PC-3 (cell line): ENCODE measurements around the gene TDG. TPM values are rescaled to one million over a fixed set of nuclear protein-coding genes. Genes with fewer than 3 reads are reported as not detected.

ENCODE experiments used
- ATAC-seq: fragments of 200-7000 bp; cut with Tn5 transposase; 2 replicates; pipeline ENCODE4 v1.9.1; 2020; ENCODE audit warnings: mild to moderate bottlenecking, moderate library complexity
- BruUV-seq: library from RNA; stranded (reverse); fragments of 400-500 nt; replicated peaks from 2 replicates; lab custom pipeline; 2021; lab: Mats Ljungman, UMichigan
- CTCF ChIA-PET: fragments of 300-600 bp; sonication (Branson Sonifier 250); formaldehyde crosslinking; loops from one replicate; lab custom pipeline; 2022; ENCODE audit warnings: antibody characterized with exemption; lab: Charles Lee
- POLR2A ChIA-PET: fragments of 300-600 bp; sonication (Branson Sonifier 250); formaldehyde crosslinking; loops from one replicate; lab custom pipeline; 2022; ENCODE audit warnings: antibody characterized with exemption; ENCODE audit not compliant: unreplicated experiment; lab: Charles Lee
- DNase-seq: peaks from one replicate; pipeline ENCODE4 v3.0.0-alpha.2; 2015
- H2AFZ ChIP-seq: fragments of 300-600 bp; sonication (generic); 2 replicates; pipeline ENCODE4 v1.6.0; 2016; ENCODE audit warnings: antibody characterized with exemption, low read length
- H3F3A ChIP-seq: fragments of 300-600 bp; sonication (generic); one replicate; pipeline ENCODE4 v1.6.0; 2017; ENCODE audit warnings: antibody characterized with exemption, low read length, control low read depth, mild to moderate bottlenecking; ENCODE audit not compliant: unreplicated experiment
- H3K27ac ChIP-seq: fragments of 300-600 bp; sonication (generic); 2 replicates; pipeline ENCODE4 v1.5.1; 2016; ENCODE audit warnings: mild to moderate bottlenecking, low read length
- H3K27me3 ChIP-seq: fragments of 300-600 bp; sonication (generic); 2 replicates; pipeline ENCODE4 v1.6.1; 2016; ENCODE audit warnings: low read length, mixed read lengths
- H3K36me3 ChIP-seq: fragments of 300-600 bp; sonication (generic); 2 replicates; pipeline ENCODE4 v1.6.1; 2016; ENCODE audit warnings: low read depth, mixed run types, low read length, mixed read lengths
- H3K4me1 ChIP-seq: fragments of 300-600 bp; sonication (generic); 2 replicates; pipeline ENCODE4 v1.5.1; 2016; ENCODE audit warnings: low read length; ENCODE audit not compliant: insufficient read depth
- H3K4me2 ChIP-seq: fragments of 300-600 bp; sonication (generic); 2 replicates; pipeline ENCODE4 v1.6.0; 2016; ENCODE audit warnings: low read length
- H3K4me3 ChIP-seq: fragments of 300-600 bp; sonication (generic); 2 replicates; pipeline ENCODE4 v1.5.1; 2016; ENCODE audit warnings: mild to moderate bottlenecking, low read length, mixed read lengths
- H3K79me2 ChIP-seq: fragments of 300-600 bp; sonication (generic); 2 replicates; pipeline ENCODE4 v1.6.1; 2017; ENCODE audit warnings: low read length, mixed read lengths
- H3K9ac ChIP-seq: fragments of 300-600 bp; sonication (generic); 2 replicates; pipeline ENCODE4 v1.6.0; 2016; ENCODE audit warnings: mild to moderate bottlenecking, low read length
- H3K9me2 ChIP-seq: fragments of 300-600 bp; sonication (generic); replicated peaks from 2 replicates; pipeline ENCODE4 v1.6.1; 2016; ENCODE audit warnings: mixed run types, low read length, mixed read lengths
- H3K9me3 ChIP-seq: fragments of 300-600 bp; sonication (generic); 2 replicates; pipeline ENCODE4 v1.6.1; 2016; ENCODE audit warnings: low read length, mixed read lengths
- H4K20me1 ChIP-seq: fragments of 300-600 bp; sonication (generic); 2 replicates; pipeline ENCODE4 v1.6.1; 2016; ENCODE audit warnings: low read length, mixed read lengths
- EZH2 ChIP-seq: fragments of 300-600 bp; sonication (generic); IDR thresholded peaks from one replicate; pipeline ENCODE4 v1.6.1; 2017; ENCODE audit warnings: antibody characterized with exemption, mild to moderate bottlenecking, low read length; ENCODE audit not compliant: unreplicated experiment
- EZH2phosphoT487 ChIP-seq: fragments of 300-600 bp; sonication (generic); IDR thresholded peaks from 2 replicates; pipeline ENCODE4 v1.6.1; 2018; ENCODE audit warnings: mild to moderate bottlenecking, antibody characterized with exemption, low read length, borderline replicate concordance
- intact Hi-C: fragments of 100-400 bp; cut with micrococcal nuclease; formaldehyde crosslinking; loops from 2 replicates; pipeline ENCODE4 v1.9.0; 2023
- total RNA-seq: library from RNA; depleted of rRNA; stranded (reverse); fragments of >200 nt; gene quantifications from 2 replicates; pipeline ENCODE4 v1.2.3, GENCODE V29; 2014
- TF ChIP-seq, protein P1 (sequence below): fragments of 300-600 bp; sonication (generic); conservative IDR thresholded peaks from 2 replicates; pipeline ENCODE4 v1.5.1; 2017; ENCODE audit warnings: antibody characterized with exemption, low read depth, mild to moderate bottlenecking, low read length

TDG gene
- total RNA-seq, 1 experiment from 2014 or later: 45.6 TPM

DNA sequence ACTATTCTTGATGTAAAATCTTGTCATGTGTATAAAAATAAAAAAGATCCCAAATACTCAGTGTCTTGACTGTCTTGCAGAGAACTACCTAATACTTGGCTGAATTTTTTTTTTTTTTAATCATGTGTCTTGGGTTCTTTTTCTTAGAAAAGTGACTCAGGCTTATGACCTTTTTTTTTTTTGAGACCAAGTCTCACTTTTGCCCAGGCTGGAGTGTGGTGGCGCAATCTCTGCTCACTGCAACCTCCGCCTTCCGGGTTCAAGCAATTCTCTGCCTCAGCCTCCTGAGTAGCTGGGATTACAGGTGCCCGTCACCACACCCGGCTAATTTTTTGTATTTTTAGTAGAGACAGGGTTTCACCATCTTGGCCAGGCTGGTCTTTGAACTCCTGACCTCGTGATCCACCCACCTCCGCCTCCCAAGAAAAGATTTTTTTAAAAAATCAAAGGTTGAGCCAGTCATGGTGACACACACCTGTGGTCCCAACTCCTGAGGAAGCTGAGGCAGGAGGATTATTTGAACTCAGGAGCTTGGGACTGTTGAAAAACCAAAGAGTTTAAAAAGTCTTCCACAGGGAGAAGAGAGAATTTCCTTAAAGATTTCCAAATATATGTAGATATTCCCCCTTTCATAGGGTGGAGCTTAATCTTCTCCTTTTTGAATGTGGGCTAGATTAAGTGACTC lies 17.7 kb upstream of the TDG start:
- TF ChIP-seq EZH2phosphoT487 (no peak), EZH2 (no peak)
- TF ChIP-seq, protein P1, sequence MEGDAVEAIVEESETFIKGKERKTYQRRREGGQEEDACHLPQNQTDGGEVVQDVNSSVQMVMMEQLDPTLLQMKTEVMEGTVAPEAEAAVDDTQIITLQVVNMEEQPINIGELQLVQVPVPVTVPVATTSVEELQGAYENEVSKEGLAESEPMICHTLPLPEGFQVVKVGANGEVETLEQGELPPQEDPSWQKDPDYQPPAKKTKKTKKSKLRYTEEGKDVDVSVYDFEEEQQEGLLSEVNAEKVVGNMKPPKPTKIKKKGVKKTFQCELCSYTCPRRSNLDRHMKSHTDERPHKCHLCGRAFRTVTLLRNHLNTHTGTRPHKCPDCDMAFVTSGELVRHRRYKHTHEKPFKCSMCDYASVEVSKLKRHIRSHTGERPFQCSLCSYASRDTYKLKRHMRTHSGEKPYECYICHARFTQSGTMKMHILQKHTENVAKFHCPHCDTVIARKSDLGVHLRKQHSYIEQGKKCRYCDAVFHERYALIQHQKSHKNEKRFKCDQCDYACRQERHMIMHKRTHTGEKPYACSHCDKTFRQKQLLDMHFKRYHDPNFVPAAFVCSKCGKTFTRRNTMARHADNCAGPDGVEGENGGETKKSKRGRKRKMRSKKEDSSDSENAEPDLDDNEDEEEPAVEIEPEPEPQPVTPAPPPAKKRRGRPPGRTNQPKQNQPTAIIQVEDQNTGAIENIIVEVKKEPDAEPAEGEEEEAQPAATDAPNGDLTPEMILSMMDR: no peak
- Histone ChIP-seq H3K4me3 (no peak overlapping the region), H3K9me3 (no peaks in the 10 kb centered on the region), H4K20me1 (peaks cover 12% of the 10 kb centered on the region; the same call in 1 of the 2 replicates), H3K4me1 (no peaks in the 10 kb centered on the region), H3K79me2 (no peaks in the 10 kb centered on the region), H3K27me3 (no peaks in the 10 kb centered on the region), H3F3A (peaks cover 51% of the 10 kb centered on the region), H3K4me2 (no peak overlapping the region), H3K36me3 (peaks cover 91% of the 10 kb centered on the region), H3K9ac (no peak overlapping the region), H2AFZ (no peak overlapping the region), H3K27ac (no peak overlapping the region), H3K9me2 (no peaks in the 10 kb centered on the region)
- no peak for DNase-seq
- no peak for ATAC-seq
- POLR2A ChIA-PET: no interaction called here
- intact Hi-C loops: loop anchor here (10.0 kb wide), 1 partner anchor 173 kb away; no protein-coding TSS in a partner anchor
- CTCF ChIA-PET: no interaction called here
- no TSS peak for BruUV-seq

DNA sequence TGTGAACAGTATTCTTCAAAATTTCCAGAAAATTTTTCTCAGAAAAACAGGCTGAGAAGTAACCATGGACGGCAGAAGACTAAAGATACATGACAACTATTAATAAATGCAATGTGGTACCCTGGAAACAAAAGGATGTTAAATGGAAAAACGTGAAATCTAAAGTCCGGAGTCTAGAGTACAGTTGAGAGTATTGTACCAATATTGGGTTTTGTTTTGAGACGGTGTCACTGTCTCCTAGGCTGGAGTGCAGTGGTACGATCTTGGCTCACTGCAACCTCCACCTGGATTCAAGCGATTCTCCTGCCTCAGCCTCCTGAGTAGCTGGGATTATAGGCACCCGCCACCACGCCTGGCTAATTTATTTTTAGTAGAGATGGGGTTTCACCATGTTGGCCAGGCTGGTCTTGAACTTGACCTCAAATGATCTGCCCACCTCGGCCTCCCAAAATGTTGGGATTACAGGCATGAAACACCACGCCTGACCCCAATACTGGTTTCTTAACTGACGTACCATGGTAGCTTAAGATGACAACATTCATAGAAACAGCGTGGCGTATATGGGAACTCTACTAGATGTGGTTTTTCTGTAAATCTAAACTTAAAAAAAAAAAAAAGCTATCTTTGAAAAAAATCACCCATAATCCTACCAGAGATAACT lies 16.8 kb upstream of the TDG start:
- peaks cover 91% of the 10 kb centered on the region for H3K36me3 ChIP-seq
- H4K20me1 ChIP-seq: peaks cover 7% of the 10 kb centered on the region; the same call in 1 of the 2 replicates
- BruUV-seq: no TSS peak
- H3K4me3 ChIP-seq: no peak overlapping the region
- CTCF ChIA-PET: no interaction called here
- peaks cover 8% of the 10 kb centered on the region for H3K79me2 ChIP-seq
- H3K9me2 ChIP-seq: no peaks in the 10 kb centered on the region
- H3K4me1 ChIP-seq: no peaks in the 10 kb centered on the region
- no peak overlapping the region for H3K4me2 ChIP-seq
- no peaks in the 10 kb centered on the region for H3K27me3 ChIP-seq
- intact Hi-C loops: loop anchor here (10.0 kb wide), 1 partner anchor 174 kb away; no protein-coding TSS in a partner anchor
- POLR2A ChIA-PET: no interaction called here
- TF ChIP-seq, protein P1: no peak
- TF ChIP-seq EZH2phosphoT487: no peak
- TF ChIP-seq EZH2: no peak
- no peaks in the 10 kb centered on the region for H3K9me3 ChIP-seq
- H3K27ac ChIP-seq: no peak overlapping the region
- DNase-seq: no peak
- H3F3A ChIP-seq: peaks cover 47% of the 10 kb centered on the region
- ATAC-seq: no peak
- H3K9ac ChIP-seq: no peak overlapping the region
- no peak overlapping the region for H2AFZ ChIP-seq
